ENCODE data around the gene N4BP2.

N4BP2 gene

GRCh38 chr4:40190019-40190418 is 133.4 kb downstream of the N4BP2 start:
- no peak overlapping the region for H3K4me3 ChIP-seq (replicated peaks; ENCODE audit: low read depth, low read length)
- TF ChIP-seq CTCF (IDR thresholded peaks at IDR 0.05; ENCODE audit: low read length, missing control alignments) = no peak
- no peak for DNase-seq (ENCODE audit: low read depth)

- TF ChIP-seq CTCF (IDR thresholded peaks at IDR 0.05; ENCODE audit: low read length, missing control alignments) = no peak
Measured at GRCh38 chr4:40190465-40190864, 133.8 kb downstream of the N4BP2 start.

GRCh38 chr4:40190880-40191815 is 134.5 kb downstream of the N4BP2 start:
- no peak for DNase-seq (ENCODE audit: low read depth)
- TF ChIP-seq CTCF (IDR thresholded peaks at IDR 0.05; ENCODE audit: low read length, missing control alignments) = no peak
- H3K4me3 ChIP-seq (replicated peaks; ENCODE audit: low read depth, low read length) = no peak overlapping the region

More at GRCh38 chr4:40190465-40190864, 133.8 kb downstream of the N4BP2 start:
- DNase-seq (ENCODE audit: low read depth) = no peak
- H3K4me3 ChIP-seq (replicated peaks; ENCODE audit: low read depth, low read length) = no peak overlapping the region

- no peak for TF ChIP-seq CTCF (IDR thresholded peaks at IDR 0.05; ENCODE audit: low read length, missing control alignments)
- no peak for DNase-seq (ENCODE audit: low read depth)
- H3K4me3 ChIP-seq (replicated peaks; ENCODE audit: low read depth, low read length) = no peak overlapping the region
Measured at GRCh38 chr4:40192114-40193015, 135.7 kb downstream of the N4BP2 start.

GRCh38 chr4:40193016-40193571 is 136.4 kb downstream of the N4BP2 start:
- no peak overlapping the region for H3K4me3 ChIP-seq (replicated peaks; ENCODE audit: low read depth, low read length)
- no peak for DNase-seq (ENCODE audit: low read depth)
- TF ChIP-seq CTCF (IDR thresholded peaks at IDR 0.05; ENCODE audit: low read length, missing control alignments) = no peak

GRCh38 chr4:40193578-40193977 is 136.9 kb downstream of the N4BP2 start:
- no peak for DNase-seq (ENCODE audit: low read depth)
- H3K4me3 ChIP-seq (replicated peaks; ENCODE audit: low read depth, low read length) = no peak overlapping the region
- no peak for TF ChIP-seq CTCF (IDR thresholded peaks at IDR 0.05; ENCODE audit: low read length, missing control alignments)
